Measurements from ENCODE around the gene LGALS7B. TPM values are rescaled to one million over a fixed set of nuclear protein-coding genes. Genes with fewer than 3 reads are reported as not detected.
"Not testable (repeated sequence)": the region's sequence is repeated elsewhere in the genome, so short reads cannot be mapped to it uniquely, and the experiment has no call there.

Gene LGALS7B
- polyA plus RNA-seq, 12 donors = 0.93 to 126 (median 7.2) TPM; not detected in 6

DNA sequence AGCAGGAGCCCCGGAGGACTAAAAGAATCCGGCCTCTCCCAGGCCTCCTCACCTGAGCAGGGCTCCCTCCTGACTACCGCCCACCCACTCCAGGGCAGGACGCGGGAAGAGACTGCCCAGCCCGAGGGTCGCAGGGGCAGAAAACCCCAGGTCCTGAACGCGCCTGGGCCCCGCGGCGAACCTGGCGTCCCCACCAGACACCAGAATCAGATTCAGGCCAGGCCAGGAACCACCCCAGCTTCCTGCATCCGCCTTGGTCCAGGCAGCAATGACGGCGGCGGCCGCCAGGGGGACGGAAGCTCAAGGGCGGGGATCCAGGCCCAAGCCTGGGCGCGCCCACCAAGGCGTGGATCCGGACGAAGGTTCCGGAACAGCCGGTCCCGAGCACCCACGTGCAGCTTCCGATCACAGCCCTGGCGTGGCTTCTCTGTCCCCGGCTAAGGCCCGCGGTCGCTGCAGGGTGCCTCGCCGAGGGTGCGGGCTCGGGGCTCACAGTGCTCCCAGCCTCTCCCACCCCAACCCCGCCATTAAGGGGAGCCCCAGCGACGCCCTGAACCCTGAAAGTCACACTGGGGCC lies 19.3 kb upstream of the LGALS7B start:
- DNase-seq = peak; percentile 87

- DNase-seq = not testable (repeated sequence)
These were observed 18.6 kb upstream of the LGALS7B start for GRCh38 chr19:38770228-38770948.

GRCh38 chr19:38770949-38771275 lies 18.1 kb upstream of the LGALS7B start:
- DNase-seq = not testable (repeated sequence)

- not testable (repeated sequence) for DNase-seq
These were observed 17.4 kb upstream of the LGALS7B start for GRCh38 chr19:38771569-38771968.

DNA sequence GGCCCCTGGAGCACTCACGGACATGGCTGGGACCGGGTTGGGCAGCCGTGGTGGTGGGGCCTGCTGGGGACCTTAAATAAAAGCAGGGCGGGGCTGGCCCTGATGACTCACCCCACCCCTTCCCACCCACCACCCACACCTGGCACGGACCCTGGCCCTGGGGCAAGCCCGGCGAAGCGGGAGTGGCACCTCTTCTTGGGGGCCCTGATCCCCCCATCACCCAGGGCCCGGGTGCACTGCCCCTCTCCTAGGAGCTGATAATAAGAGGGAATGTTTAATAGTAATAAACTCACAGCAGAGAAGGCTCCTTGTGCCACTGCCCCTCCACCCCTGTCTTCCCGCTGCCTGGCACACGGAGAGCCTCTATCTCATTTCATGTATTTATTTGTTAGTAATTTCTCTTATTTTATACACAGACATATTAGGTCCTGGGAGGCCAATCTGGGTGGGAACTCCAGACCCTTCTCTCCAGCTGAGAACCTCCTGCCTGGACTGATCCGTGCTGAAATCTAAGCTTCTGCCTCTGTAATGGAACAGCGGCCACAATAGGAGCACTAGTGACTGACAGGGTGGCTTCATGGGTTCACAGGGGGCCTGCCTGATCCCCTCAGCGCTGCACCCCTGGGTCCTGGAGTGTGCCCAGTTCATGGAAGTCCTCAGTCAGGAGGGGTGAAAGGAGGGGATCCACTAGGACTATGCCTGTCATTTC lies 15.4 kb upstream of the LGALS7B start, which contains the start of gene LGALS7:
TSS of gene LGALS7 (minus strand) at position 49 of the 709 bp plus-strand sequence. CDS start at position 24, 25 bp downstream.
- no peak for DNase-seq

DNA sequence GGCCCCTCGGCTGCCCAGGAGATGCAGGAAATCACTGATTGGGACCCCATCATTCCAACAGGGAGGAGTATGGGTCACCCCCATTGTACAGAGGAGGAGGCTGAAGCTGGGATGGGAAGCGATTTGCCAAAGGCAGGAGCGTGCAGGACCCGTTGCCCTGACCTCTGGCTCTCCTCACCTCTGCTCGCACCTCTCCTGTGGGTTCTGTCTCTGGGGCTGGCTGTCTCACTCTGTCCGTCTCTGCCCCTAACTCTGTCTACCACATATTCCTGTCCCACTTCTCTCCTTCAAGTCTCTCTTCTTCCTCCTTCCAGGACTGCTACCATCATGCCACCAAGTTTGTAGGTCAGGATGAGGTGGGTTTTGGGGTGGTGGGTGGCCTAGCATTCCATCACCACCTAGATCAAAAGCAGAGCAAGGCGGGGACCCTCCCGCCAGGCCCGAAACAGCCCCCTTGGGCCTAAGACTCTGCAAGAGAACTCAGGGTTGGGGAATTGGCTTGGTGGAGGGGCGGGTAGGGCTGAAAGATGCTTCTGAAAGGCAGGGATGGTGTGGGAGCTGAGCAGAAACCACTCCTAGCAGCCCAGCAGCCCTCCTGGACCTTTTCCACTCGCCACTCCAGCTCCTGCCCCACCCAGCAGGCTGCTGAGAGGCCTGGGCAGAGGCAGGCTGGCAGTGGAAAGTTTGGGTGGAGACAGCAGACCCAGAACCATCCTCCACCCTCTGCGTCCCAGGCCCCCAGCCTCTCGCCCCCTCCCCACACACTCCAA lies 14.6 kb upstream of the LGALS7B start:
- DNase-seq = no peak

- no peak for DNase-seq
These were observed 10.3 kb upstream of the LGALS7B start for GRCh38 chr19:38778733-38779132.

DNA sequence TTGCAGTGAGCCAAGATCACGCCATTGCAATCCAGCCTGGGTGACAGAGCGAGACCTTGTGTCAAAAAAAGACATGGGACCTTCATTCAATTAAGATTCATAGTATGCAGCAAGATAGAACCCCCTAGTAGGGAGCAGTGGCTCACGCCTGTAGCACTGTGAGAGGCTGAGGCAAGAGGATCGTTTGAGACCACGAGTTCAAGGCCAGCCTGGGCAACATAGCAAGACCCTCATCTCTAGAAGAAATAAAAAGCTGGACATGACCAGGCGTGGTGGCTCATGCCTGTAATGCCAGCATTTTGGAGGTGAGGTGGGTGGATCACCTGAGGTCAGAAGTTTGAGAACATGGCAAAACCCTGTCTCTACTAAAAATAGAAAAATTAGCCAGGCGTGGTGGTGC lies 8.6 kb upstream of the LGALS7B start:
- no peak for DNase-seq

- DNase-seq = no peak
These were observed 7.9 kb upstream of the LGALS7B start for GRCh38 chr19:38781058-38781457.

- not testable (repeated sequence) for DNase-seq
These were observed 6.8 kb upstream of the LGALS7B start for GRCh38 chr19:38782212-38782611.

DNA sequence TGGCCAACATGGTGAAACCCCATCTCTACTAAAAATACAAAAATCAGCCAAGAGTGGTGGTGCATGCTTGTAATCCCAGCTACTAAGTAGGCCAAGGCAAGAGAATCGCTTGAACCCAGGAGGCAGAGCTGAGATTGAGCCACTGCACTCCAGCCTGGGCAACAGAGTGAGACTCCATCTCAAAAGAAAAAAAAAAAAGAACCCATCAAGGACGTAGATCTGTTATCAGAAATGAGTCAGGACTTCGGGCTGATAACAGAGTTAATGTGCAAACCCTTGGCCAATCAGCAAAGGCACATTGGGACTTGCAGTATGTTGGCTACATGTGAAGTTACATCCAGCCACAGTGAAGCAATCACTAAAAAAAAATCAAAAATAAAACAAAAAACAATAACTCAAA lies 4.8 kb upstream of the LGALS7B start:
- no peak for DNase-seq

DNA sequence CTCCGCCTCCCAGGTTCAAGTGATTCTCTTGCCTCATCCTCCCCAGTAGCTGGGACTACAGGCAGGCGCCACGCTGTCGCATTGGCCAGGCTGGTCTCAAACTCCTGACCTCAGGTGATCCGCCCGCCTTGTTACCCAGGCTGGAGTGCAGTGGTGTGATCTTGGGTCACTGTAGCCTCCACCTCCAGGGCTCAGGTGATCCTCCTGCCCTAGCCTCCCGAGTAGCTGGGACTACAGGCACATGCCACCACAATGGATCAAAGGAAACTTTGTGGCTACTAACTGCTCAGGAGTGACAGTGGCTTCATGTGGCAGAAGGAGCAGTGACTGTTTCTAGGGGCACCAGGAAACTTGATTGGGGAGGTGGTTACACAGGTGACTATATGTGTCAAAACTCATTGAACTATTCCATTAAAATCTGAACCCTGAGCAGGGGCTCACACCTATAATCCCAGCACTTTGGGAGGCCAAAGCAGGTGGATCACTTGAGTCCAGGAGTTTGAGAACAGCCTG lies 3.8 kb upstream of the LGALS7B start:
- DNase-seq = no peak

GRCh38 chr19:38786061-38786460 lies 2.9 kb upstream of the LGALS7B start:
- not testable (repeated sequence) for DNase-seq

DNA sequence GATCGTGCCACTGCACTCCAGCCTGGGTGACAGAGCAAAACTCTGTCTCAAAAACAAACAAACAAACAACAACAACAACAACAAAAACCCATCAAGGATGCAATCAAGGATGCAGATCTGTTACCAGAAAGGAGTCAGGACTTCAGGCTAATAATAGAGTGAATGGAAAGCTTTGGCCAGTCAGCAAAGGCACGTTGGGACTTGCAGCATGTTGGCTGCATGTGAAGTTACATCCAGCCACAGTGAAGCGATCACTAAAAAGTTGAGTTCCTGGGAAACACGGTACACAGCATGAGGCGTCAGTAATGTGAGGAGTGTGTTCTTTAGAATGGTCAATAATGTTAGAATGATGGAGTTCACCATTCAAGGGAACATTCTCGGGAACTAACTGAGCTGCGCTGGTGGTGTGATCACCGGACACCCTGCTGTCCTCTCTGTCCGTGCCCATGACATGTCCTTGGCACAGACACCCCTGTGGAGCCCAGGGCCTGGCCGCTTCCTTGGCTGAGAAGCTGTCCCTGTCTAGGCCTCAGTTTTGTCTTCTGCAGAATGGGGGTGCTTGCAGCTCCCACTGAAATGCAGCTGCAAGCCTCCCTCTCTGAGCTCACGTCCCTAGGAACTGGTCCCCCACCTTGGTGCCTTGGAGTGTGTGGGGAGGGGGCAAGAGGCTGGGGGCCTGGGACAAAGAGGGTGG lies 2.3 kb upstream of the LGALS7B start:
- DNase-seq = no peak

DNA sequence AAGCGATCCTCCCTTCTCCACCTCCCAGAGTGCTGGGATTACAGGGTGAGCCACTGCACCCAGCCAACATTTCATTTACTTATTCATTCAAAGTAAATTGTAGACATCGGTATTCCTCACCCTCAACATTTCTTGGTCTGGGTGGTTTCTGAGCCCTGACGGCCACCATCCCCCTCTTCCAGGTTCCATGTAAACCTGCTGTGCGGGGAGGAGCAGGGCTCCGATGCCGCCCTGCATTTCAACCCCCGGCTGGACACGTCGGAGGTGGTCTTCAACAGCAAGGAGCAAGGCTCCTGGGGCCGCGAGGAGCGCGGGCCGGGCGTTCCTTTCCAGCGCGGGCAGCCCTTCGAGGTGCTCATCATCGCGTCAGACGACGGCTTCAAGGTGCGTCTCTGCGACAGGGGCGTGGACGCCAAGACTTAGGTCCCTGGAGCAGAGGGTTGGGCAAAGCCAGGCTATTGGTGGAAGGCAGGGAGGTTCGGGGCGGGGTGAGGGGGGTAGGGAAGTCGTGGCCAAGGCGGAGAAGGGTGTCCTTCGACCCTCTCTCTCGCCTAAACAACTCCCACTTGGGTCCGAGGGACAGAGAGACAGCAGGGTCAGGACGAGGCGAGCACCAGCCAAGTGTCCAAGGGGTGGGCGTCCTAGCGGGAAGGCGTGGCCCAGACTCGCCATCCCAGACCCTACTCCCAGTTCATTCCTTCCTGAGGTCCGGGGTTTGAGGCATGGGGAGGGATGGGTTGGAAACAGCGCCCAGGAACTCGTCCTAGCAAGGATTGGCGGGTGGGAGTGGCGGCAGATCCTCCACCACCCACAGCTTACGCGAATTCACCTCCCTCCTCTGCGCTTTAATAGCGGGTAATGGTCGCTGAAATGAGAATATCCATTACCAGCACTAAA lies 1.8 kb downstream of the LGALS7B start:
- DNase-seq = not testable (repeated sequence)

DNA sequence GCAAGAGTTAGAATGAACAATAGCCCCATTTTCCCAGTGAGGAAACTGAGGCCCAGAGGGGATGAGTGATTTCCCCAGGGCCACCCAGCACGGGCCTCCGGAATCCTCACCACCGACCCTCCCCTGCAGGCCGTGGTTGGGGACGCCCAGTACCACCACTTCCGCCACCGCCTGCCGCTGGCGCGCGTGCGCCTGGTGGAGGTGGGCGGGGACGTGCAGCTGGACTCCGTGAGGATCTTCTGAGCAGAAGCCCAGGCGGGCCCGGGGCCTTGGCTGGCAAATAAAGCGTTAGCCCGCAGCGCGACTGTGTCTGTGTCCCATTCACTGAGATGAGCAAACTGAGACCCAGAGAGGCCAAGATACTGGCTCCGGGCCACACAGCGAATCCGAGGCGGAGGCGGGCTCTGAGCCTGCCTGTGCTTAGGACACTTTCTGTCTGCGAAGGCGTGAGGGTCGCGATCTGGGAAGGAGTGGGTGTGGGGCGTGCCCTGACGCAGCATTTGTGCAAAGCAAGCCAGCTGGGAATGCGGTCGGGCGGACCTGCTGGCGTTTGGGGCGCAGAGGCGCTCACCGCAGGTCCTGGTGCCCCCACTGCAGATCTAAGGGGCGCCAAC lies 2.6 kb downstream of the LGALS7B start:
- not testable (repeated sequence) for DNase-seq

- DNase-seq = peak; percentile 16
These were observed 3.5 kb downstream of the LGALS7B start for GRCh38 chr19:38792250-38793111.

GRCh38 chr19:38793177-38793576 lies 4.2 kb downstream of the LGALS7B start:
- no peak for DNase-seq

DNA sequence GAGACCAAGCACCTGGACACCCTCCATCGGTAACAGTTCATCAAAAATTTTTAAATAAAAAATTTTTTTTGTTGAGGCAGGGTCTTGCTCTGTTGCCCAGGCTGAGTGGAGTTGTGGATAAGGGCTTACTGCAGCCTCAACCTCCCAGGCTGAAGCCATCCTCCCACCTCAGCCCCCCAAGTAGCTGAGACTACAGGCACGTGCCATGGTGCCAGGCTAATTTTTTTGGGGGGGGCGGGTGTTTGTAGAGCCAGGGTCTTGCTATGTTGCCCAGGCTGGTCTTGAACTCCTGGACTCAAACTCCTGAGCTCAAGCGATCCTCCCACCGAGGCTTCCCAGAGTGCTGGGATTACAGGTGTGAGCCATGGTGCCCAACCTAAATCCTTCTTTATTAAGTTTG lies 4.7 kb downstream of the LGALS7B start:
- no peak for DNase-seq
